GM18517 (cell line): ENCODE results near the gene HM13.
"Not testable (repeated sequence)": the region's sequence is repeated elsewhere in the genome, so short reads cannot be mapped to it uniquely, and the experiment has no call there.

Experiments
- ATAC-seq: cut with Tn5 transposase; IDR thresholded peaks from one replicate; pipeline ENCODE4 v1.9.1; 2021; ENCODE audit warnings: mild to moderate bottlenecking, moderate library complexity; ENCODE audit not compliant: unreplicated experiment

Gene HM13

GRCh38 chr20:31605902-31606803, 91.9 kb downstream of the HM13 start:
- no peak for ATAC-seq

- ATAC-seq: no peak
Observed at GRCh38 chr20:31606804-31607639, 92.8 kb downstream of the HM13 start.

DNA sequence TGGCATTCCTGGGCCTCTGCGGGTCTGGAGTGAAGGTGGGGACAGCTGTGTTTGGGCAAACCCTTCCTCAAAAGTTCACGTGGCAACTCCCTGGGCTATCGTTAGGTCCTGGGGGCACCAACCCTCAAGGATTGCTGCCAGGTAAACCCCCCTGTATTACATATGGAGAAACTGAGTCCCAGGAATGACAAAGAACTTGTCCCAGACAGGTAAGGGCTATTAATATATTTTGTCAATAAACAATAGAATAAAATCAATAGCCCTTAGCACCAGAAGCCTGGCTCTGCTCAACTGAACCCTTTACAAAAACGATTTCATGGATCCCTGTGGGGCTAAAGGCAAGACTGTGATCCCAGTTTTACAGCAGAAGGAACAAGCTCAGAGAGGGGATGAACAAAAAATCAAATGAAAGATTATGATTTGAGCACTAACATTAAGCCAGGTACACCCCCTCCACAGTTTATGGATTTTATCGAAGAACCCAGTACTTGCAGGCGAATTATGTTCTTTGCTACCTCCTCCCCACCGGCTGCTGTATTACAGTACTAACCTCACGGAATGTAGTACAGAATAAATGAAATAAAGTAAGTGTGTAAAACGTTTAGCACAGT, 93.5 kb downstream of the HM13 start:
- no peak for ATAC-seq

GRCh38 chr20:31608251-31608945, 94.2 kb downstream of the HM13 start:
- no peak for ATAC-seq

DNA sequence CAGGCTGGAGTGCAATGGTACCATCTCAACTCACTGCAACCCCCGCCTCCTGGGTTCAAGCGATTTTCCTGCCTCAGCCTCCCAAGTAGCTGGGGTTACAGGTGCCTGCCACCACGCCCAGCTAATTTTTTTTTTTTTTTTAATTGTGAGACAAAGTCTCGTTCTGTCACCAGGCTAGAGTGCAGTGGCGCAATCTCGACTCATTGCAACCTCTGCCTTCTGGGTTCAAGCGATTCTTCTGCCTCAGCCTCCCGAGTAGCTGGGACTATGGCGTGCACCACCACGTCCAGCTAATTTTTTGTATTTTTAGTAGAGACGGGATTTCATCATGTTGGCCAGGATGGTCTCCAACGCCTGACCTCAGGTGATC, 98.0 kb downstream of the HM13 start:
- not testable (repeated sequence) for ATAC-seq

GRCh38 chr20:31615416-31615815, 101.2 kb downstream of the HM13 start:
- no peak for ATAC-seq

DNA sequence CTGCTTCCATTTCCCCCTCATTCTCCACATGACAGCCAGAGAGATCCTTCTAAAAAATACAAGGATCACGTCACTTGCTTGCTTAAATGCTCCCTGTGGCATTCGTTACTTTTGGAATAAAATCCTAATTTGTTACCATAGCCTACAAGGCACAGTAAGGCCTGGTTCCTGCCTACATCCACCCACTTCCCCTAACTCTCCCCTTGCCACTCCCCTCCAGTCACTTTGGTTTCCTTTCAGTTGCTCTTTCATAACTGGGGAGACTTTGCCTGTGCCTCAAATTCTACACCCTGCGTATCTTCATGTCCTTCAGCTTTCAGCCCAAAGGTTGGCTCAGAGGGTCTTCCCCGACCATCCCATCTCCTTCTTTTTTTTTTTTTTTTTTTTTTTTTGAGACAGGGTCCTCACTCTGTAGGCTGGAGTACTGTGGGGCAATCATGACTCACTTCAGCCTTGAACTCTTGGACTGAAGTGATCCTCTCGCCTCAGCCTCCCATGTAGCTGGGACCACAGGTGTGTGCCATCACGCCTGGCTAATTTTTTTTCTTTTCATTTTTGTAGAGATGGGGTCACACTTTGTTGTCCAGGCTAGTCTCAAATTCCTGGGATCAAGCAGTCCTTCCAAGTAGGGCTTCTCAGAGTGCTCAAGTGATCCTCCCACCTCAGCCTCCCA, 103.3 kb downstream of the HM13 start:
- no peak for ATAC-seq
